Ramos (cell line): Measurements from ENCODE around the gene MTAP.
"Not testable (repeated sequence)": the region's sequence is repeated elsewhere in the genome, so short reads cannot be mapped to it uniquely, and the experiment has no call there.

Source experiments
- in situ Hi-C: fragments of 300-500 bp; cut with MboI; formaldehyde crosslinking; loops from one replicate; pipeline ENCODE4 v1.14.3; 2022; ENCODE audit warnings: low sequenced_read_pairs; ENCODE audit not compliant: unreplicated experiment

Gene MTAP

GRCh38 chr9:21903380-21903965 is 101.0 kb downstream of the MTAP start:
- in situ Hi-C loops: no loop called here

- in situ Hi-C loops: no loop called here
Measured at GRCh38 chr9:21904371-21904770, 101.9 kb downstream of the MTAP start.

DNA sequence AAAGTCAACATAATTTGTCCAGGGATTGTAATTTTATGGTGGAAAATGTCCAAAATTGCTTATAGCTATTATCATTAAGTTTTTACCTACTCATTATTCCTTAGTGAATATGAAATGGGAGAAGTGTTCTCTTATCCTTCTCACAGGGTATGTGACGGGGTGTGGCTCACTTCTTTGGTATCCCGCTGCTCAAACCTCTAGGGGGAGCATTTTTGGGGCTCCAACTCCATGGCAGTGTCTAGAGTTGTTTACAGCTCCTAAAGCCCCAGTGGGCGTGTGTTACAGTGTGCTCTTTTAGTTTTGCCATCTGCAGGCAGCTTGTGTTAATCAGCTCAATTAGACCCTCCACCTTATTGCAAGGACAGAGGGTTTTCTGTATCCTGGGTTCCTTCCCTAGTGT is 102.3 kb downstream of the MTAP start:
- in situ Hi-C loops: no loop called here

DNA sequence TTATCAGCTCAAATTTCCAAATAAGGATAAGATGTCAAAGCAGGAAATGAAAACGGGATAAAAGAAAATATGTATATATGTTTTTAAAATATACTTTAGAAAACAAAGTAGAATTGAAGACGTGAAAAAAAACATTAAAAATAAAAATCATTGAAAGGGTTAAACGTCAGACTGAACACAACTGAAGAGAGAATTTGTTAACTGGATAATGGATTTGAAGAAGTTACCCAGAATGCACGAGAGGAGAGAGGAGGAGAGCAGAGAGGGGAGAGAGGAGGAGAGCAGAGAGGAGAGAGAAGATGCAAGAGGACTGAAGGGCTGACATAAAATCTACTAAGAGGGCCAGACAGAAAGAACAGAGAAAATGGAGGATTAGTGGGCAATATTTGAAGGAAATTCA is 103.8 kb downstream of the MTAP start:
- in situ Hi-C loops: no loop called here

DNA sequence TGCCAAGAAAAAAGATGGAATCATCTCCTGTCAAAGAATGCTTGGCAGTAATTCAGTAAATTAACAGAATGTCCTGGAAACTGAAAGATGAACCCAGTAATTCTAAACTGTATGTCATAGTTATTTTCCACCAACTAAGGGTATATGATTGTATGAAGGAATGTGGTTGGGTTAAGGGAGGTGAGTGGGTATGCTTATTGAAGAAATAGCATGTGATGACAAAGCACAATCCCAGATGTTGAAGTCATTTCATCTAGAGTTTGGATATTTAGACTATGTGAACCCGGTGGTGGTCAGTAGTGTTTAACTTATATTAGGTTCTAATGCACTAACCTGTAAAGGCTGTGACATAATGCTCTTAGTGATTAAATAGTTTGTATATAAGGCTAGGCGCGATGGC is 104.4 kb downstream of the MTAP start:
- in situ Hi-C loops: no loop called here

GRCh38 chr9:21919377-21920362 is 117.2 kb downstream of the MTAP start:
- in situ Hi-C loops: no loop called here

DNA sequence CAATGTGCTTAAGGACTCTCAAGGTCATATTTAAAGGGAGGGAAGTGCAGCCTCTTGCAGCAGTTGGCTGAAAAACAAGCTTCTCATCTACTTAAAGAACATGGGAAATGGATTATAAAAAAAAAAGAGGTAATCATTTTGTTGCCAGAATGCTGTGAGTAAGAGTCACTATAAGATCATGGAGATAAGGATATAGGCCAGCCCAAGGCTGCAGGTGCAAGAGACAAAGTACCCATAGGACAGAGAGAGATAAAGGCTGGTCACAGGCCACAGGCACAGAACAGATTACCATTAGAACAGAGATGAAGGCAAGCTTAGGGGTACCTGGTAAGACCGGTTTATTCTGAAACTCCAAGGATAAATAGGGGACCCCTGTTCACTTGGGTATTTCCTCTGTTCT is 121.3 kb downstream of the MTAP start:
- in situ Hi-C loops: no loop called here

DNA sequence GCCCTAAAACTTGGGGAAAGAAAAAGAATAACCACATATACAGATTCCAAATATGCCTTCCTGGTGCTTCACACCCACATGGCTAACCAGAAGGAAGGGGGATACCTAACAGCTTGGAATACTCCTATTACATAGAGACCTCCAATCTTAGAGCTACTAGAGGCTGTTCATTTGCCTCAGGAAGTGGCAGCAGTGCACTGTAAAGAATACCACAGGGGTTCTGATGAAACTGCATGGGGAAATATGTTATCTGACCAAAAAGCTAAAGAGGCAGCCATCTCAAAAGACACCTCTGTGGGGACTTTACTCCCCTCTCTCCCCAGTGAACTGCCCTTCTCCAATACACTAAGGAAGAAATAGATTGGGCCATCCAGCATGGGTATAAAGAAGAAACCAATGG is 125.3 kb downstream of the MTAP start:
- in situ Hi-C loops: no loop called here

DNA sequence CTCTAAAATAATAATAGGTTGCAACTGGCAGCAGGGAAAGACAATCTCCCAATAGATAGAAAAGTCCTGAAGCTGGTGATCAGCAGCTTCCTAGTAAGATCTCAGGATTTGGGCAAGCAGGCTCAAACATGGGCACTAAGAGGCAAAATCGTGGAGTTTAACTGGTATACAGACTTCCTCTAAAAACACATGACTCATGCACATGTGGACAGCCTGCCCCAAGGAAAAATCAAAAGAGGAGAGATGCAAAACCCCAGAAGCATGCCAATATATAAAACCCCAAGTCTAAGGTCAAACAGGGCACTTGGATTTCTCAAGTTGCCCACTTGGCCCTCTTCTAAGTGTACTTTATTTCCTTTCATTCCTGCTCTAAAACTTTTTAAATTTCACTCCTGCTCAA is 129.0 kb downstream of the MTAP start:
- in situ Hi-C loops: no loop called here

GRCh38 chr9:21933281-21933680 is 130.8 kb downstream of the MTAP start:
- in situ Hi-C loops: no loop called here

- in situ Hi-C loops: no loop called here
Measured at GRCh38 chr9:21933865-21934264, 131.4 kb downstream of the MTAP start.

DNA sequence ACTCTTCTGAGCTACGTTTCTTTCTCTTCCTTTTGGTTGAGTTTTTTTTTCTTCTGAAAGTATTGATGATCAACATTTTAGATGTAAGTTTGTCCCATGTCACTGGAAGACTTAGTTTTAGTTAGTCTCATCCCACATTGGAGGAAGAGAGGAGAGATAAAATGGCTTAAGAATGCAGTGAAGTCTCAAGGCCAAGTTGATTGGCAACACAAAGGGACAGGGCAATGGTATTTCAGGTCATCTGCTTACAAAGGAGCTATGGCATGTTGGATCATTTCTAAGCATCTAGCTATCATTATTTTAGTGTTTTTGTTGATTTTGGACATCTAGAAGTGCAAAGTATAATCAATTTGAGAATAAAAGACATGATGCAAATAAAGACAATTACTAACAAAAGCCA is 133.2 kb downstream of the MTAP start:
- in situ Hi-C loops: no loop called here

DNA sequence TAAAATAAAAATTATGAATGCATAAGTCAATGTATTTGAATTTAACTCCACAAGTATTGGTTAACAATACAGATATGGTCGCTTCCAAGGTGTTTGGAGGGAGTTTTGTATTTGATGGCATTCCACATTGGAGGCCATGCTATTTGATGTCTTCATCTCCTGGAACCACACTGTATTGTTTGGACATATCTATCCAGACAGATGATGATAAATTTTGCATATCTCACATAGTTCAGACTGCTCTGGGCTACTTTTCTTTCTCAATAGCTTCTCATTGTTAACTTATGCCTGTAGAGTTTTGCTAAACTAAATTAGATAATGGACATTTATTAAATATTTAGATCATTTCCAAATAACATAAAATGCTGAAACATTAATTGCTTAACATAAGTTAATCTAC is 133.7 kb downstream of the MTAP start:
- in situ Hi-C loops: no loop called here

- in situ Hi-C loops: no loop called here
Measured at GRCh38 chr9:21941337-21941995, 139.0 kb downstream of the MTAP start.

- in situ Hi-C loops: no loop called here
Measured at GRCh38 chr9:21943464-21943863, 141.0 kb downstream of the MTAP start.

- in situ Hi-C loops: no loop called here
Measured at GRCh38 chr9:21945606-21946005, 143.2 kb downstream of the MTAP start.

- in situ Hi-C loops: no loop called here
Measured at GRCh38 chr9:21958833-21959232, 156.4 kb downstream of the MTAP start.

GRCh38 chr9:21959268-21959667 is 156.8 kb downstream of the MTAP start:
- in situ Hi-C loops: not testable (repeated sequence)

DNA sequence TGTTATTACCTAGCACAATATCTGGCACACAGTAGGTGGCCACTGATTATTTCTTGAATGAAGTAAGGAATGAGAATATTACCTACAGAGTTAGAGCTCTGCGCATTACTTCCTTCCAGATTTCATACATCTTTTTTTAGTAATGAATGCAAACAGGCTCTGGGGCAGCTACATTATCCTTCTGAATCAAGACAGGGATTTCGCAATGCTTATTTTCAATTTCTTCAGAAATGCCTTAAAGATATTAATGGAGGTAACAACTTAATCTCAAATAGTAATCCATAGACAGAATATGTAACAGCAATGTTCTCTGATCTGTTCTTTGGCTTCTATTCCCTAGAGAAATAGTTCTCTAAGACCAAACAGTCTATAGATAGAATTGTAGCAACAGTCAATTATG is 159.1 kb downstream of the MTAP start:
- in situ Hi-C loops: no loop called here

- in situ Hi-C loops: no loop called here
Measured at GRCh38 chr9:21964925-21965385, 162.5 kb downstream of the MTAP start.

DNA sequence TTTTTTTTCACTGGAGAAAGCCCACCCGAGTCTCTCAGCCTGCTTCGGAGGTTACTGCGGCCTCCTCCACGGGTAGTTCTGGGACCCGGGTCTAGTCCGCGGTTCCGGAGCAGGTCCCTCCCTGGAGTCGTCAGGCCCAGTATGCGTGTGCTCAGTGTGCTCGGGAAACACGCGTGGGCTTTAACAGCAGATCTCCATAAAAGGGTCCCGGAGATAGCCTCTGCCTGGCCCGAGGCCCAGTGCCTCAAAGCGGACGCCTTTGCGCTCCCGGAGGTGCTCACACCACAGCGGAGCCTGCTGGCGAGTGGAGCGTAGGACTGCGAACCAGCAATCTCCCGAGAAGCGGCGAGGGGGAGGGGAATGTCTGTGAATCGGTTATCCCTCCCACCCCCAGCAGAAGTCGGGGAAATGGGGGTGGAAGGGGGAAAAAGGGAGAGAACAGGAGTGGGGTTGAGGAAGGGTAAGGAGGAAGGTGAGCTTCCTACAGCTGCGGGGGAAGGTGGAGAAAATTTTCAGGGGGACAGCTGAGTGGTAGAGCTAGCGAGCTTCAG is 163.0 kb downstream of the MTAP start:
- in situ Hi-C loops: no loop called here
